HL-60 (cell line): ENCODE results near the gene PCSK2.

ENCODE experiments used
- DNase-seq, 2 experiments: peaks; one replicate each; pipeline ENCODE4 v3.0.0-alpha.2; 2010 to 2020; ENCODE audit warnings: low read depth in 1 of 2, low spot score in 1 of 2
- H3K27ac ChIP-seq: fragments of 250-450 bp; sonication (Bioruptor Pico); replicated peaks from 2 replicates; pipeline ENCODE4 v1.5.1; 2020; ENCODE audit warnings: mild to moderate bottlenecking, moderate library complexity
- H3K27me3 ChIP-seq: fragments of 250-450 bp; sonication (Bioruptor Pico); 2 replicates; pipeline ENCODE4 v1.5.1; 2021; ENCODE audit warnings: mild to moderate bottlenecking, moderate library complexity; ENCODE audit not compliant: insufficient read depth, poor library complexity, severe bottlenecking
- H3K4me3 ChIP-seq: replicated peaks from 2 replicates; pipeline ENCODE4 v1.5.1; 2011; ENCODE audit warnings: mild to moderate bottlenecking, control low read depth, low read length; ENCODE audit not compliant: insufficient read depth
- GABPA ChIP-seq: IDR thresholded peaks from 2 replicates; pipeline ENCODE4 v1.6.1; 2012; ENCODE audit warnings: low read depth
- POLR2AphosphoS5 ChIP-seq: IDR thresholded peaks from 2 replicates; pipeline ENCODE4 v1.6.1; 2012; ENCODE audit warnings: low read depth
- SPI1 ChIP-seq: IDR thresholded peaks from 2 replicates; pipeline ENCODE4 v1.6.1; 2012; ENCODE audit warnings: low read depth, mild to moderate bottlenecking, borderline replicate concordance
- TF ChIP-seq, protein P1 (sequence below): IDR thresholded peaks from 2 replicates; pipeline ENCODE4 v1.6.1; 2012; ENCODE audit warnings: low read depth; ENCODE audit not compliant: insufficient replicate concordance
- TF ChIP-seq, protein P2 (sequence below): IDR thresholded peaks from one replicate; pipeline ENCODE4 v1.5.1; 2011; ENCODE audit warnings: low read length, control low read depth, inconsistent platforms; ENCODE audit not compliant: insufficient read depth

The PCSK2 gene

DNA sequence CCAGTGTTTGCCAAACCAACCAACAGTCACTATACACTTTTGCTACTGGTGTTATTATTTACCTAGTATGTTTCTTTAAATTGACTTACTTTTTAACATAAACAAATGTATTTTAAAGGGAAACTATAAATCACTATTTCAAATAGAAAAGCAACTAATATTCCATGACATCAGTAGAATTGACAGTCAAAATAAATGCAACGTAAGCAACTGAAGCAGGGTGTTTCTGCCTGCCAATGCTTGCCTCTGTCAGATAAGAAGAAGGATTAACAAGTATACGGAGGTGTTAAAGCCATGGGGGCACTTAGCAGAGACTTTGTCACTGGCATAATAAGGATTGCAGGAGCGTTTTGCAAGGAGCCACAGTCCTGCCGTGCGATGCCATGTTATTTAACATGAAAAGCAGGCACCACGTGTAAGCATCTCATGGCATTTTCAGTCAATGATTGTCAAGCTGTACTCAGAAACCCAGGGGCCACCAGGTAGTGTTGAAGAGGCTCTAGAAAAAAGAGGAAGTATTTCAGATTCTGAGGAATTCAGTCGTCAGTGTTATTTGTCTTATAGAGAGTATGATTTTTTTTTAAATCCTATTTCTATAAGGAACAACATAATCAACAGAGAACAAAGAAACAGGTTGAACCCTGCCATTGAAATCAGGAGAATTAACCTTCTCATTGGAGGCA, 172.6 kb downstream of the PCSK2 start:
- no peak for TF ChIP-seq GABPA
- no peak for TF ChIP-seq POLR2AphosphoS5
- TF ChIP-seq, protein P1, sequence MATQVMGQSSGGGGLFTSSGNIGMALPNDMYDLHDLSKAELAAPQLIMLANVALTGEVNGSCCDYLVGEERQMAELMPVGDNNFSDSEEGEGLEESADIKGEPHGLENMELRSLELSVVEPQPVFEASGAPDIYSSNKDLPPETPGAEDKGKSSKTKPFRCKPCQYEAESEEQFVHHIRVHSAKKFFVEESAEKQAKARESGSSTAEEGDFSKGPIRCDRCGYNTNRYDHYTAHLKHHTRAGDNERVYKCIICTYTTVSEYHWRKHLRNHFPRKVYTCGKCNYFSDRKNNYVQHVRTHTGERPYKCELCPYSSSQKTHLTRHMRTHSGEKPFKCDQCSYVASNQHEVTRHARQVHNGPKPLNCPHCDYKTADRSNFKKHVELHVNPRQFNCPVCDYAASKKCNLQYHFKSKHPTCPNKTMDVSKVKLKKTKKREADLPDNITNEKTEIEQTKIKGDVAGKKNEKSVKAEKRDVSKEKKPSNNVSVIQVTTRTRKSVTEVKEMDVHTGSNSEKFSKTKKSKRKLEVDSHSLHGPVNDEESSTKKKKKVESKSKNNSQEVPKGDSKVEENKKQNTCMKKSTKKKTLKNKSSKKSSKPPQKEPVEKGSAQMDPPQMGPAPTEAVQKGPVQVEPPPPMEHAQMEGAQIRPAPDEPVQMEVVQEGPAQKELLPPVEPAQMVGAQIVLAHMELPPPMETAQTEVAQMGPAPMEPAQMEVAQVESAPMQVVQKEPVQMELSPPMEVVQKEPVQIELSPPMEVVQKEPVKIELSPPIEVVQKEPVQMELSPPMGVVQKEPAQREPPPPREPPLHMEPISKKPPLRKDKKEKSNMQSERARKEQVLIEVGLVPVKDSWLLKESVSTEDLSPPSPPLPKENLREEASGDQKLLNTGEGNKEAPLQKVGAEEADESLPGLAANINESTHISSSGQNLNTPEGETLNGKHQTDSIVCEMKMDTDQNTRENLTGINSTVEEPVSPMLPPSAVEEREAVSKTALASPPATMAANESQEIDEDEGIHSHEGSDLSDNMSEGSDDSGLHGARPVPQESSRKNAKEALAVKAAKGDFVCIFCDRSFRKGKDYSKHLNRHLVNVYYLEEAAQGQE, result no peak
- TF ChIP-seq, protein P2, sequence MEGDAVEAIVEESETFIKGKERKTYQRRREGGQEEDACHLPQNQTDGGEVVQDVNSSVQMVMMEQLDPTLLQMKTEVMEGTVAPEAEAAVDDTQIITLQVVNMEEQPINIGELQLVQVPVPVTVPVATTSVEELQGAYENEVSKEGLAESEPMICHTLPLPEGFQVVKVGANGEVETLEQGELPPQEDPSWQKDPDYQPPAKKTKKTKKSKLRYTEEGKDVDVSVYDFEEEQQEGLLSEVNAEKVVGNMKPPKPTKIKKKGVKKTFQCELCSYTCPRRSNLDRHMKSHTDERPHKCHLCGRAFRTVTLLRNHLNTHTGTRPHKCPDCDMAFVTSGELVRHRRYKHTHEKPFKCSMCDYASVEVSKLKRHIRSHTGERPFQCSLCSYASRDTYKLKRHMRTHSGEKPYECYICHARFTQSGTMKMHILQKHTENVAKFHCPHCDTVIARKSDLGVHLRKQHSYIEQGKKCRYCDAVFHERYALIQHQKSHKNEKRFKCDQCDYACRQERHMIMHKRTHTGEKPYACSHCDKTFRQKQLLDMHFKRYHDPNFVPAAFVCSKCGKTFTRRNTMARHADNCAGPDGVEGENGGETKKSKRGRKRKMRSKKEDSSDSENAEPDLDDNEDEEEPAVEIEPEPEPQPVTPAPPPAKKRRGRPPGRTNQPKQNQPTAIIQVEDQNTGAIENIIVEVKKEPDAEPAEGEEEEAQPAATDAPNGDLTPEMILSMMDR, result no peak
- TF ChIP-seq SPI1, result no peak
- DNase-seq, result no peak
- H3K27ac ChIP-seq, result no peak overlapping the region

DNA sequence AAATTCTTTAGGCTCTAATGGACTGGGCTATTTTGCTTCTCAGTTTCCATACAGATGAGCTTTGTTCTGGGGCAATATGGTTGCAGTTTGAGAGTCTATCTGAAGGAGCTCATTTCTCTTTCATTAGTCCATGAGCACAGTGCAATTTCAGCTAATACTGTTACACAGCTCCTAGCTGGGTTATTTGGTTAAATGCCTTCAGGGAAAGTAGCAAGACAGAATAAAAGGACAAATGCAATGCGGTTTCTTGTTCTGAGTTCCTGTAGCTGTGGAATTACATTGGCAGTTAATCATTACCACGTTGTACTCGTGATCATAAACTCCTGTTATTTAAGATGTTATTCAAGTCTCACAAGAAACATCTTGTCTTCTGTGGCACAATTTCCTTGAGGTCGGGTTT, 176.6 kb downstream of the PCSK2 start:
- no peak overlapping the region for H3K27ac ChIP-seq
- DNase-seq, result no peak
- TF ChIP-seq GABPA (no peak), POLR2AphosphoS5 (no peak), SPI1 (no peak)
- TF ChIP-seq, protein P1, result no peak
- H3K27me3 ChIP-seq, result no peaks in the 10 kb centered on the region
- no peak overlapping the region for H3K4me3 ChIP-seq

More for the DNA sequence above, 172.6 kb downstream of the PCSK2 start:
- no peaks in the 10 kb centered on the region for H3K27me3 ChIP-seq
- H3K4me3 ChIP-seq, result no peak overlapping the region

DNA sequence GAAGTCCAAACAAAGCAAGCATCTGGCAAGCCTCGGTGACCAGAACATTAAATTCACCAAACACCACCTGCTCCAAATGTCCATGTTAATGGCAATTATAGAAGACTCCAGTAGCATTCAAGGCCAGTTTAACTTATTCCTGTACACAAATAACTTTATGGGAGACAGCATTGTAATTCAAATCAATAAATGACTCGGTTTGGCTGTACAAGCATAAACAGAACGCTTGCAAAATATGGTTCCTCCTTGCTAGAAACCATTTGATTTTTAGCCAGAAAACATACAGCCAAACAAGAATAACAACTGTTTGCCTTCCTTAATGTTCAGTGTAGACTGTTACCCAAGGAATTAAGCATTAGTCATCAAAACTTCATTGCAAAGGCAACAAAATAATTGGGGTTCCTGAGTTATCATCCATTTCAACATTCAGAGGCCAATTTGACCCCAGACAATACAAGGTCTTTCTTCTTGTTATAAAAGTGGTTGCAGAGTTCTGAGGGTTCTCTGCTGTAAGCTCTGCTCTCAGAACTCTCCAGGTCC, 179.3 kb downstream of the PCSK2 start:
- no peak for DNase-seq
- TF ChIP-seq GABPA (no peak), SPI1 (no peak), POLR2AphosphoS5 (no peak)
- TF ChIP-seq, protein P2, result no peak
- TF ChIP-seq, protein P1, result no peak
- Histone ChIP-seq H3K4me3 (no peak overlapping the region), H3K27ac (no peak overlapping the region), H3K27me3 (peaks cover 3% of the 10 kb centered on the region)
